H9 (cell line): ENCODE data around the gene TEX53. TPM values are rescaled to one million over a fixed set of nuclear protein-coding genes. Genes with fewer than 3 reads are reported as not detected.

ENCODE experiments used
- DNase-seq: peaks from one replicate; pipeline ENCODE4 v3.0.0-alpha.2; 2017
- H2AFZ ChIP-seq: one replicate; pipeline ENCODE4 v1.6.1; 2013; ENCODE audit warnings: mild to moderate bottlenecking, low read length, control low read depth, moderate library complexity
- H2AK5ac ChIP-seq: 2 replicates; pipeline ENCODE4 v1.6.1; 2013; ENCODE audit warnings: low read length, control low read depth, mixed read lengths; ENCODE audit not compliant: insufficient read length
- H2BK120ac ChIP-seq: one replicate; pipeline ENCODE4 v1.6.1; 2013; ENCODE audit warnings: low read depth, mild to moderate bottlenecking, low read length, control low read depth, inconsistent platforms; ENCODE audit not compliant: poor library complexity, severe bottlenecking
- H2BK12ac ChIP-seq: 2 replicates; pipeline ENCODE4 v1.6.1; 2013; ENCODE audit warnings: low read length, control low read depth, mixed read lengths, low read depth; ENCODE audit not compliant: insufficient read length
- H2BK15ac ChIP-seq: 2 replicates; pipeline ENCODE4 v1.6.1; 2013; ENCODE audit warnings: low read depth, low read length, control low read depth
- H2BK20ac ChIP-seq: one replicate; pipeline ENCODE4 v1.6.1; 2013; ENCODE audit warnings: low read depth, mild to moderate bottlenecking, low read length, control low read depth, inconsistent platforms; ENCODE audit not compliant: poor library complexity, severe bottlenecking
- H2BK5ac ChIP-seq: 2 replicates; pipeline ENCODE4 v1.6.1; 2013; ENCODE audit warnings: low read length, control low read depth, mixed read lengths; ENCODE audit not compliant: insufficient read length
- H3K14ac ChIP-seq: 2 replicates; pipeline ENCODE4 v1.6.1; 2013; ENCODE audit warnings: low read length, control low read depth; ENCODE audit not compliant: insufficient read depth
- H3K18ac ChIP-seq: 2 replicates; pipeline ENCODE4 v1.6.1; 2013; ENCODE audit warnings: low read depth, mild to moderate bottlenecking, mixed read lengths, low read length, control low read depth; ENCODE audit not compliant: insufficient read length
- H3K23ac ChIP-seq: 2 replicates; pipeline ENCODE4 v1.6.1; 2013; ENCODE audit warnings: low read length, control low read depth, mixed read lengths, low read depth; ENCODE audit not compliant: insufficient read length
- H3K23me2 ChIP-seq: 2 replicates; pipeline ENCODE4 v1.6.1; 2013; ENCODE audit warnings: low read depth, mild to moderate bottlenecking, mixed read lengths, low read length, control low read depth; ENCODE audit not compliant: insufficient read length, poor library complexity, severe bottlenecking
- H3K27ac ChIP-seq: 2 replicates; pipeline ENCODE4 v1.5.1; 2013; ENCODE audit warnings: low read length, control low read depth, mixed read lengths, low read depth; ENCODE audit not compliant: insufficient read length
- H3K27me3 ChIP-seq: 2 replicates; pipeline ENCODE4 v1.6.1; 2013; ENCODE audit warnings: low read length, control low read depth, inconsistent platforms; ENCODE audit not compliant: insufficient read depth
- H3K4ac ChIP-seq: 2 replicates; pipeline ENCODE4 v1.6.1; 2013; ENCODE audit warnings: low read depth, mild to moderate bottlenecking, control low read depth, inconsistent platforms, low read length, moderate library complexity
- H3K4me1 ChIP-seq: 2 replicates; pipeline ENCODE4 v1.6.1; 2013; ENCODE audit warnings: low read length, control low read depth, inconsistent platforms; ENCODE audit not compliant: insufficient read depth
- H3K4me2 ChIP-seq: 2 replicates; pipeline ENCODE4 v1.6.1; 2013; ENCODE audit warnings: low read length, control low read depth, mixed read lengths; ENCODE audit not compliant: insufficient read length, insufficient read depth
- H3K56ac ChIP-seq: 2 replicates; pipeline ENCODE4 v1.6.1; 2013; ENCODE audit warnings: low read depth, mild to moderate bottlenecking, mixed read lengths, low read length, control low read depth; ENCODE audit not compliant: insufficient read length
- H3K79me1 ChIP-seq: 2 replicates; pipeline ENCODE4 v1.6.1; 2013; ENCODE audit warnings: low read depth, mild to moderate bottlenecking, moderate library complexity, low read length, control low read depth, inconsistent platforms; ENCODE audit not compliant: insufficient read depth, poor library complexity, severe bottlenecking
- H3K79me2 ChIP-seq: 2 replicates; pipeline ENCODE4 v1.6.1; 2013; ENCODE audit warnings: low read length, control low read depth, inconsistent platforms; ENCODE audit not compliant: insufficient read depth
- H3K9ac ChIP-seq: 2 replicates; pipeline ENCODE4 v1.6.1; 2013; ENCODE audit warnings: low read length, control low read depth, mixed read lengths; ENCODE audit not compliant: insufficient read length; ENCODE audit errors: extremely low read depth
- H3K9me3 ChIP-seq: one replicate; pipeline ENCODE4 v1.6.1; 2013; ENCODE audit warnings: low read depth, low read length, inconsistent platforms; ENCODE audit not compliant: control insufficient read depth
- H3T11ph ChIP-seq: one replicate; pipeline ENCODE4 v1.6.1; 2013; ENCODE audit warnings: mild to moderate bottlenecking, low read length, control low read depth, inconsistent platforms
- H4K20me1 ChIP-seq: one replicate; pipeline ENCODE4 v1.6.1; 2013; ENCODE audit not compliant: control insufficient read depth, insufficient read length, insufficient read depth
- H4K5ac ChIP-seq: 2 replicates; pipeline ENCODE4 v1.6.1; 2013; ENCODE audit warnings: low read depth, mild to moderate bottlenecking, mixed read lengths, low read length, control low read depth; ENCODE audit not compliant: insufficient read length
- H4K8ac ChIP-seq: replicated peaks from 2 replicates; pipeline ENCODE4 v1.6.1; 2013; ENCODE audit warnings: low read length, control low read depth, mixed read lengths, low read depth; ENCODE audit not compliant: insufficient read length
- H4K91ac ChIP-seq: 2 replicates; pipeline ENCODE4 v1.6.1; 2013; ENCODE audit warnings: low read depth, mild to moderate bottlenecking, moderate library complexity, mixed read lengths, low read length, control low read depth; ENCODE audit not compliant: insufficient read length
- H3K27ac Mint-ChIP-seq, 3 experiments: 2 replicates in 2 of 3; 3 replicates in 1 of 3; pipeline ENCODE4 v1.8.0; 2020 to 2021; ENCODE audit warnings: mixed read lengths in 3 of 3, mild to moderate bottlenecking in 1 of 3, moderate library complexity in 1 of 3
- H3K27me3 Mint-ChIP-seq: 2 replicates; pipeline ENCODE4 v1.8.0; 2021; ENCODE audit warnings: low read depth, mild to moderate bottlenecking, moderate library complexity, mixed read lengths
- H3K36me3 Mint-ChIP-seq, 3 experiments: 2 replicates in 2 of 3; 3 replicates in 1 of 3; pipeline ENCODE4 v1.8.0; 2020 to 2021; ENCODE audit warnings: low read depth in 3 of 3, mixed read lengths in 3 of 3; ENCODE audit not compliant: insufficient read depth in 1 of 3
- H3K4me1 Mint-ChIP-seq, 2 experiments: 2 replicates each; pipeline ENCODE4 v1.8.0; 2020; ENCODE audit warnings: mixed read lengths in 2 of 2
- H3K4me3 Mint-ChIP-seq, 2 experiments: 2 replicates in 1 of 2; 3 replicates in 1 of 2; pipeline ENCODE4 v1.8.0; 2020 to 2021; ENCODE audit warnings: mild to moderate bottlenecking in 2 of 2, mixed read lengths in 2 of 2, moderate library complexity in 1 of 2
- H3K9me3 Mint-ChIP-seq, 2 experiments: 2 replicates in 1 of 2; 3 replicates in 1 of 2; pipeline ENCODE4 v1.8.0; 2020; ENCODE audit warnings: mild to moderate bottlenecking in 2 of 2, mixed read lengths in 2 of 2, moderate library complexity in 1 of 2
- WGBS: extraction: QIAGEN DNeasy Blood & Tissue Kit; methylation state at CpG from one replicate; pipeline ENCODE4 v1.1.7; 2013; ENCODE audit warnings: missing lambda C conversion rate, low lambda C conversion rate, mixed read lengths; ENCODE audit not compliant: insufficient read length; ENCODE audit errors: extremely low coverage; 5-methylcytosine and 5-hydroxymethylcytosine counted together
- total RNA-seq: library from RNA; stranded (reverse); gene quantifications from 2 replicates; pipeline ENCODE4 v1.2.1, GENCODE V29; 2021
- TF ChIP-seq, protein P1 (sequence below): fragments of 200-600 bp; sonication (generic); conservative IDR thresholded peaks from 3 replicates; pipeline ENCODE4 v1.8.0; 2021; ENCODE audit warnings: antibody characterized with exemption, mild to moderate bottlenecking

TEX53 gene
- total RNA-seq, 1 experiment from 2014 or later: not detected

DNA sequence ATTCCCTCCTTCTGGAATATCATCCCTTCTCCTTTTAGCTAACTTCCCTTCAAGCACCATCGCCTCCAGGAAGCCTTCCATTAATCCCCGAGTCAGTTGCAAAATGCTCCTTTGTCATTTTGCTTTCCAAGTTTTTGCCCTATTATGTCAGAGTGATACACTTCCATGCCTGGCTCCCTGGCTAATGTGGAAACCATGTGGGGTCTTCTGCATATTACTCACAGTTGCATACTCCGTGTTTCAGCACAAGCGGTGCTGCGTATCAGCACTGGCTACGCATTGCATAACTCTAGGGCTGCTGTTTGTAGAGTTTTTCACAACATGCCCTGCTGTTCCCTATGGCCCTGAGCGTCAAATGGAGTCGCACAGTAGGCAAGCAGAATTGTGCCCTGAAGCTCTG is 1.9 kb downstream of the TEX53 start:
- Histone ChIP-seq H3K9me3 (no peaks in the 10 kb centered on the region), H3K27ac (no peak overlapping the region), H3K79me2 (no peaks in the 10 kb centered on the region), H2AFZ (no peak overlapping the region), H3K23me2 (no peaks in the 10 kb centered on the region), H3K14ac (no peak overlapping the region), H2BK15ac (no peak overlapping the region), H2BK20ac (no peak overlapping the region), H3K27me3 (no peaks in the 10 kb centered on the region), H4K8ac (no peak overlapping the region), H3K4me2 (no peak overlapping the region), H3K18ac (no peak overlapping the region), H3K79me1 (no peaks in the 10 kb centered on the region), H2BK120ac (no peak overlapping the region), H4K5ac (no peak overlapping the region), H2BK5ac (no peak overlapping the region), H3K4ac (no peak overlapping the region), H3T11ph (no peak overlapping the region), H3K9ac (no peak overlapping the region), H3K56ac (no peak overlapping the region), H2BK12ac (no peak overlapping the region), H4K91ac (no peak overlapping the region), H4K20me1 (no peaks in the 10 kb centered on the region), H3K23ac (no peak overlapping the region), H2AK5ac (no peak overlapping the region), H3K4me1 (no peaks in the 10 kb centered on the region)
- no peak overlapping the region for H3K27ac Mint-ChIP-seq
- peaks cover 4 to 7% of the 10 kb centered on the region in 2 experiments; a peak in 2 of 4 replicates for H3K4me1 Mint-ChIP-seq
- peaks cover 2% of the 10 kb centered on the region for H3K27me3 Mint-ChIP-seq
- H3K4me3 Mint-ChIP-seq: no peak overlapping the region
- DNase-seq: no peak
- H3K9me3 Mint-ChIP-seq: no peaks in the 10 kb centered on the region
- WGBS: no CpG with 5 or more reads among the region's 8 CpGs
- no peaks in the 10 kb centered on the region for H3K36me3 Mint-ChIP-seq
- TF ChIP-seq, protein P1, sequence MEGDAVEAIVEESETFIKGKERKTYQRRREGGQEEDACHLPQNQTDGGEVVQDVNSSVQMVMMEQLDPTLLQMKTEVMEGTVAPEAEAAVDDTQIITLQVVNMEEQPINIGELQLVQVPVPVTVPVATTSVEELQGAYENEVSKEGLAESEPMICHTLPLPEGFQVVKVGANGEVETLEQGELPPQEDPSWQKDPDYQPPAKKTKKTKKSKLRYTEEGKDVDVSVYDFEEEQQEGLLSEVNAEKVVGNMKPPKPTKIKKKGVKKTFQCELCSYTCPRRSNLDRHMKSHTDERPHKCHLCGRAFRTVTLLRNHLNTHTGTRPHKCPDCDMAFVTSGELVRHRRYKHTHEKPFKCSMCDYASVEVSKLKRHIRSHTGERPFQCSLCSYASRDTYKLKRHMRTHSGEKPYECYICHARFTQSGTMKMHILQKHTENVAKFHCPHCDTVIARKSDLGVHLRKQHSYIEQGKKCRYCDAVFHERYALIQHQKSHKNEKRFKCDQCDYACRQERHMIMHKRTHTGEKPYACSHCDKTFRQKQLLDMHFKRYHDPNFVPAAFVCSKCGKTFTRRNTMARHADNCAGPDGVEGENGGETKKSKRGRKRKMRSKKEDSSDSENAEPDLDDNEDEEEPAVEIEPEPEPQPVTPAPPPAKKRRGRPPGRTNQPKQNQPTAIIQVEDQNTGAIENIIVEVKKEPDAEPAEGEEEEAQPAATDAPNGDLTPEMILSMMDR: no peak
